Gastrocnemius medialis (tissue), 4 donors: ENCODE data around the gene KCNQ1.

ENCODE experiments used
- CTCF ChIP-seq, 5 experiments: fragments of 450-650 bp in 3 of 5; fragments of 200-600 bp in 2 of 5; sonication (generic) in 2 of 5; IDR thresholded peaks in 4 of 5; conservative IDR thresholded peaks in 1 of 5; 1 replicate in 4 of 5; 2 replicates in 1 of 5; pipeline ENCODE4 v1.5.1; 2016 to 2019; ENCODE audit warnings: antibody characterized with exemption in 5 of 5, mild to moderate bottlenecking in 3 of 5, moderate library complexity in 3 of 5
- POLR2A ChIP-seq, 2 donors: fragments of 450-650 bp; IDR thresholded peaks; one replicate each; pipeline ENCODE4 v1.6.1; 2017; ENCODE audit warnings: antibody characterized with exemption in 2 of 2, mild to moderate bottlenecking in 2 of 2, moderate library complexity in 2 of 2

- no peak for TF ChIP-seq CTCF (IDR thresholded peaks at IDR 0.05 in 4 of 5, conservative IDR thresholded peaks at IDR 0.05 in 1 of 5)
- no peak for TF ChIP-seq POLR2A (IDR thresholded peaks at IDR 0.05)
Measured at GRCh38 chr11:2564588-2565425, 120.0 kb downstream of the KCNQ1 start.
